Activated T-cell treated with anti-CD3 and anti-CD28 coated beads for 1 hour (primary cell): ENCODE results near the gene CDH12.
"Not testable (repeated sequence)": the region's sequence is repeated elsewhere in the genome, so short reads cannot be mapped to it uniquely, and the experiment has no call there.

Experiments
- DNase-seq: peaks from one replicate; pipeline ENCODE4 v3.0.0-alpha.2; 2020; ENCODE audit warnings: low read depth

Gene CDH12

DNA sequence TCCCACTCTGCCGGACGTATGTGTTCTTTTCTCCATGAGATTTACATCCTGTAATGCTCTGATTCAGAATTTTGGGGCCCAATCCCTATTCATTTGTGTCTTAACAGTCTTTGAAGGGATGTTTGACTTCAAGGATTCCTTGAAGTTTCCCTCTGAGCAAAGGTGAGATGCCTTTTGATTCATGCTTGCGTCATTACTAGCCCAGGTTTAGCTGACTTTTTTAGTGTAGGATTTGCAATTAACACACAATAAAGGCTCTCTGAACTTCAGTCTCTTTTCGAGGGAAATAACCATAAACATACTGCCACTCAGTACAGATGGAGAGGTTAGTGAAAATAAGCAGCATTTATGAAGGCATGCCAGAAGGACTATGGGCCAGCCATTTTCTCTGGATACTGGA, 842.3 kb downstream of the CDH12 start:
- not testable (repeated sequence) for DNase-seq

DNA sequence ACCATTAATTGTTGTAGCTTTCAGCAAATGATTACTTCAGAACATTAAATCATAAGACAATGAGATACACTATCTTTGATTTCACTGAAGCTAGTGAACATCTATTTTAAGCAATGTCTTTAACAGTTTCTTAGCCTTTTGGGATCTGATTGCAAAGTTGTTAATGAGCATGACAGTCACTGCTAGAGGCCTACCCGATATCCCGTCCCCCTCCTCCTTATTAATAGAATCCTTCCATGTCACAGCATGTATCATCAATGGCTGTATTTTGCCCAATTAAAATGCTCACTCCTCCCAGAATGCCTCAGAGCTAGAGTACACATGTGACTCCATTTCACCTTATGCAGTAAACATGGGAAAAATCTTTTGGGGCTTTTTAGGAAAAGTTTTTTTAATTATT, 852.0 kb downstream of the CDH12 start:
- not testable (repeated sequence) for DNase-seq

DNA sequence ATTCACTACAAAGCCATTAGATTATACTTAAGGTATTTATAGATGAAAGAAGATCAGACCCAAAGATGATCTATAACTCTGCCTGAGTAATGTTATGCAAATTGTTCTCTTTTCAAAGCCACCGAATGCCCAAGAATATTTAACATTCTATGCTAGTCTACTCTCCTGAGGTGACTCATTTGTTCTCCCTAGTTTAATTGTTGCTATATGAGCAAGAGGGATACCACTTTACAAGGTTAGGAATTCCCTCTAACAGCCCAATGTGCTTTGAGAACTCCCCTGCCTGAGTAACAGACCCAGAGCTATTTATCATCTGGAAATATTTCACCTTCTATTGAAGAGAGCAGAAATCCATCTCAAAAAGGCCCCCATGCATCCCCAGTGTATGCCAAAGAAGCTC, 867.3 kb downstream of the CDH12 start:
- not testable (repeated sequence) for DNase-seq

DNA sequence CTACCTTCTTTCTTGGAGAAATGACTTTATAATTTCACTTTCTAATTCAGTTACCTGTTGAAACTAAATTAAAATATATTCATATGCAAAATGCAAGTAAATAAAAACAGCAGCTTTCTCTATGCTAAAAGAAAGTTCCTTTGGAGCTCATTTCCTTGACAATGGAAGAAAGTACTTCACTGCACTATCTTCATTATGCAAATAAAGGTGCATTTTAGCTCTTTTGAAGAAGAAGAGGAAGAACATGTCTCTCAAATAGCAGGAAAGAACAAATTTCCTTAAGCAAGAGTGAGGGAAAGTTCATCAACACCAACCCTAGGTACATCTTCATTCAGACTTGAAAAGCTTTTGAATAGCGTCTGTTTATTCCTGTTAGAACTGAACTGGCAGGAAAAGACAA, 901.6 kb downstream of the CDH12 start:
- not testable (repeated sequence) for DNase-seq

DNA sequence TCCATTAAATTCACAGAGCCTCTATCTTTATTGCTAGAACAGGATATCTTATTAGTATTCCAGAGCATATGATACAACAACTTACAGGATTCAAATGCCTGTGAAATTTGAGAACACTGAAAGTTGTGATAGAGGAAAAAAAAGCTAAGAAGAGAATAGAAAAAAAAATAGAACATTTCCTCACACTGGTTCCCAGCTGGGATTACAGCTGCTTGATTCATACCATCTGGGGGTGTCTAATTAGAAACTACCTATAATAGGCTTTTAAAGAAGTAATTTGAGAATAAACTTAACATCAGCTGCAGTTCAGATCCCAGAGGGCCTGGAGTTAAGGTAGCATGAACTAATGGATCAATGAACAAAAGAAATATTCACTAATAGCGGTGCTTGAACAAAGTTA, 922.0 kb downstream of the CDH12 start:
- no peak for DNase-seq

DNA sequence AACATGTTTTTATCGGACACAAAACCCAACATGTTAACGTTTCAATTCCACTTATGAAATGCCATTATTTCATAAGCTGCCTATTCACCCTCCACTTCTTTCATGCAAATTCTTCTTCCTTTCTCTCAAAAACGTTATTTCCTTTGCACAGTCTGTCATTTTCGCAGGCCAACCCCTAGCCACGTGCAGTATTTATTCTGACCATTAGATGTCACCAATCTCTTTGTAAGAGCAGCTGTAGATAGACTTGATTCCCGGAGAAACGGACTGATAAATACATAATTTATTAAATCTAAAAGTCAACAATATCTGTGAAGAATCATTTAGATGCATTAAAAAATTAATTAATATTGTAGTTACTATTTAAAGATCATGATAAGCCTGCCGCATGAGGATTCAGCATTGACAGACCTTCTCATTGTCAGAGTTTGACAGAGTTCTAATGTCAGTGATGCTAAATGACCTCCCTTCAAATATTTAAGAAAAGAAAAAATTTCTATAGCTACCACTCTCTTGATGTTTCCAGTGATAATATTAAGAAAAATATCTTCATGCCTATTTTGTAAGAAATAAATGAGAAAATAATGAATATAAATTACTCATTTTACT, 933.6 kb downstream of the CDH12 start:
- no peak for DNase-seq

DNA sequence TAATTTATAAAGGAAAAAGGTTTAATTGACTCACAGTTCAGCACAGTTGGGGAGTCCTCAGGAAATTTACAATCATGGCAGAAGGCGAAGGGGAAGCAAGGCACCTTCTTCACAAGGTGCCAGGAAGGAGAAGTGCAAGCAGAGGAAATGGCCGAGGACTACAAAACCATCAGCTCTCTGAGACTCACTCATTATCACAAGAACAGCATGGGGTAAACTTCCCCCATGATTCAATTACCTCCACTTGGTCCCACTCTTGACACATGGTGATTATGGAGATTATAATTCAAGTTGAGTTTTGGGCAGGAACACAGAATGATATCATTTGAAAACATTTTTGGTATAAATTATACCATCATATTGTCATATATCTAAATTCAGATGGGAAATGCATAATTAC, 934.7 kb downstream of the CDH12 start:
- no peak for DNase-seq

DNA sequence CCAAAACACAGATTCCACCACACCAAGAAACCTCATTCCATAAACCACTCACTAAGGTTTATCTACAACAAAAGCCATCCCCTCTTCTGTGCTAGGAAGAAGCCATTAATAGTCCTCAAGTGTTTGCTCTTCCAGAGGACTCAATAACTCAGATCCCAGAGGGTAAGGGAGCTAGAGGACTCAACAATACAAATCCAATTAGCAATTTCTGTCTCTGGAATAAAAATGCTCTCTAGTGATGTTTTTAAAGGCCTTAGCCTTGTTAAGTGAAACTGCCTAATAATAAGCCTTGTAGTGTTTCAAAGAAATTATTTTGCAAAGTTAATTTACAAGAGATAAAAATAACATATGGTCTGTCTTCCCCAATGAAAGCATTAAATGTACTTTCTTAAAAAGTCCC, 942.4 kb downstream of the CDH12 start:
- no peak for DNase-seq

DNA sequence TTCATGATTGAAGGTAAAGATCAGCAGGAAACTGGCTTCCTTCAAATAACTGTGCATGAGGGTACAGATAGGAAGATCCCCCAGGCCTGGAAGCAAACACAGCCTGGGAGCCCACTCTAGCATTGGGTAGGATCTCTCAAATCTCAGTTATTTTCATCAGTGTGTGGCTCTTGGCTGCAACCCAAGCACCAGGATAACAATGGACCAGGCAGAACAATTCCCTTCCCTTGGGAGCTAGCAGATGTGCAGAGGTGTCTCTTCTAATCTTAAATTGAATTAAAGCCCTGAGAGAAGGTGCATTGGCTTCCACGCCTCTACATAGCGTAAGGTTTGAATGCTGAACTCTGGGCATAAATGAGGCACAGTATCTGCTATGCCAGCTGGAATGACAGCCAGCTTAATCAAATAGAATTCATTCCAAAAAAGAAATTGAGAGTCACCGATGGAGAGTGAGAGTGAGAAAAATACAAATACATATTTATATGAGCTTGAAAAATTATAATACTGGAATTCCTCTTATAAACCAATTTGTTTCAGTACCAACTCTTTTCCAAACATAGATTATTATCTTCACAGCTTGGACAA, 957.3 kb downstream of the CDH12 start:
- DNase-seq, result no peak

DNA sequence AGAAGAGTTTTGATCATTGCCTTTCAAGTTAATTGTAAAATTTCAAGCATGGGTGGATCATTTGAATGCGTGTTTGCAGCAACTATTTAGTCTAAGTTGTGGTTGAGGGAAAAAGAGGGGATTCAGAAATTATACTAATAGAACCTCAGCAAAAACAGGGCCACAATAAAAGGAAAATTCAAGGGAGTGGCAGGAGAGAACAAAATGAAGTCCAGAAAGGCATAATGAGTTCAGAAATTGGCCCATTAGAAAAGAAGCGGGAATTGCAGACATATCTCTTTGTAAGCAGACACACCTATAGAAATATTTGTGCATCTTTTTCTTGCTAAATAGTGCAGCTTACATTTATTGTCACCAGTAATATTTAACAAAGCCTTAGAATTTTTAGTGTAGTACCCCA, 960.0 kb downstream of the CDH12 start:
- no peak for DNase-seq

DNA sequence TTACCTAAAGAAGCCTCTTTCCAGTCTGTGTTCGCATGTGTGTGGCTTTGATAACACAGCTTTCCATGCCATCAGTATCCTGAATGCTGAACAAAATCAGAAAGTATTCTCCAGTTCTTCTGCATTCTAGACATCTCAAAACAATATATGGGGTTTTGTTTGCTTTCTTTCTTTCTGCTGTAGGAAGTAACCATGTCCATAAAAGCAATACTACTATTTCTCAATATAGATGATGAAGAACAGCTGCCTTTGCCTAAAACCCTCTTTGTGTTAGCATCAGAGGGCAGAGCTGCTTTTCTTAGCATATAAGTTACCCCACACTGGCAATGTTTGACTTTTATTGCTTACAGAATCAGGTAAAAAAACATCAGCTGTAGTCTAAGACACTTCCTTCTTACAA, 963.6 kb downstream of the CDH12 start:
- no peak for DNase-seq

DNA sequence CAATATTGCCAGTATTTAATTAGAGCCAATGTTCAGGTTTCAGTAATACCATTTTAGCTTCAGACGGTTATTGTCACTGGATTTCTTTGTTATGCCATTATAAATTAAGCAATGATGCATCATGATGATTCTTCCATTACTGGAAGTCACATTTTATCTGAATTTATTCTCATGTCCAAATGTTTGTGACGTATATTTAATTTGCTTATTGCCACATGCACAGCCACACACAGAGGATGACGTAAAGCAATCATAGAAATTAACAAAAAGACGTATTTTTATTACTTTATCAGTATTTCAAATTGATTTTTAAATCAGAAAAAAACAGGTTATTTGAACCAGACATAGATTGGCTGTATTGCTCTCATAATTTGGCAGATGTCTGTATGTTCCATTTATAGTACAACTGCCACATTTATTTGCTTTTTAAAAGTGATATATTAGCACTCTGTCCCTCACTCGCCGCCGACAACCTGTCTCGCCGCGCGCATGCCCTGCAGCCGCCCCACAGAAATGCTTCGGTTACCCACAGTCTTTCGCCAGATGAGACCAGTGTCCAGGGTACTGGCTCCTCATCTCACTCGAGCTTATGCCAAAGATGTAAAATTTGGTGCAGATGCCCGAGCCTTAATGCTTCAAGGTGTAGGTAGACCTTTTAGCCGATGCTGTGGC, 970.9 kb downstream of the CDH12 start:
- DNase-seq, result no peak

DNA sequence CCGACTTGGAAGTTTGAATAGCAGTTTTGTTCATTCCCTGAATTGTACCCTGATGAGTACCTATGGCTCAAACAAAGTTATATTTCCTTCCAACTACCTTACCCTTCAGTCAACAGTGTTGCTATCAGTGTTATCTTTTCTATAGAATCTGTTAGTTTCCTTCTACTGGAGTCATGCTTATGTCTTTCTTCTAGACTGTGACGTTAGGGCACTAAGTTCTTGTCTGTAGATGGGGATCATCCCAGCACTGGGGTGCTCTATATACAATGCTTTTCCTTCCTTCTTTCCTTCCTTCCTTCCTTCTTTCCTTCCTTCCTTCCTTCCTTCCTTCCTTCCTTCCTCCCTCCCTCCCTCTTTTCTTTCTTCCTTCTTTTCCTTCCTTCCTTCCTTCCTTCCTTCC, 973.0 kb downstream of the CDH12 start:
- no peak for DNase-seq

DNA sequence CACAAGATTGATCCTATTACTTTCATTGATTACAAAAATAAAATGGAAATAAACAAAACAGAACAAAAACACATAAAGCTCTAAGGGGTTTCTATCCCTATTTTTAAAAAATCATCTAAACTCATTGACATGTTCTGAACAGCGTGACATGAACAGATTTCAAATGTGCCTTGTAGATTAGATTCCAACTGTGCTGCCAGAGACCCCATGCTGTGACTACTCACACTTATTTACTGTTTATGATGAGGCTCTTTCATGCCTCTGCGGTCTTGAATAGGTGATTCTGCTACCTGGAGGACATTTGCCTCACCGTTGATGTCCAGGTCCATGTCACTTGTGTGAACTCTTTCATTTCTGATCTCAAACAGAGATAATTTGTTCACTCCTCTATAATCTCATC, 990.2 kb downstream of the CDH12 start:
- DNase-seq, result no peak

DNA sequence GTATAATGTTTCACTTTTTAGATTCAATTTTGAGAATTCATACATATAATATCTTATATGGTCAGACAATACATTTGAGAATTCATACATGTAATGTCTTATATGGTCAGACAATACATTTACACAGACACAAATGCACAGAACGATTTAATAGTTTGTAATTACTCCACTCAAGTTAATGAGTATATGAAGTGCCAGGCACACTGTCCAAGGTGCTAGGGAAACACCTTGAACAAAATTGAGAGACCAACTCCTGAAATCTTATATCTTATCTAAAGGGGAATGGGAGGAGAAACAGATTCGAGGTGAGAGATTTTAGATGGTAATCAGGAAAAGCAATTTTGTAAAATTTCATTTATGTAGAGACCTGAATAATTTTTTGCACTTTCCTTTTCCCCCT, 994.7 kb downstream of the CDH12 start:
- no peak for DNase-seq

DNA sequence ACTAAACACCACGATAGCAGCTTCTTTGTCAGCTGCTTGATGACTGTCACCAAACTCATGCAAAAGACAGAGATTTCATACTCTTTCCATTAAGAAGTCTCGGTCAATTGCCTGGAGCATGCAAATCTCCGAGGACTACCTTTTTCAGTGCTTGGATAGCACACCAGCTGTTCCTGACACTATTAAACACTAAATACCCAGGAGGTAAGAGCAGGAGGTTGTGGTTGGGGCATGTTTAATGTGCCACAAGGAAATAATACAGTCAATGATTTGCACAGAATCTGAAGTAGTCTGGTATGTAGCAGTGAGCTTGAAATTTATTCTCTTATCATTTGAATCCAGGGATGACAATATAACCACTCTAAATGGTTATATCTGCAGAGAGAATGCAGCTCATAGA, 996.2 kb downstream of the CDH12 start:
- DNase-seq, result no peak

DNA sequence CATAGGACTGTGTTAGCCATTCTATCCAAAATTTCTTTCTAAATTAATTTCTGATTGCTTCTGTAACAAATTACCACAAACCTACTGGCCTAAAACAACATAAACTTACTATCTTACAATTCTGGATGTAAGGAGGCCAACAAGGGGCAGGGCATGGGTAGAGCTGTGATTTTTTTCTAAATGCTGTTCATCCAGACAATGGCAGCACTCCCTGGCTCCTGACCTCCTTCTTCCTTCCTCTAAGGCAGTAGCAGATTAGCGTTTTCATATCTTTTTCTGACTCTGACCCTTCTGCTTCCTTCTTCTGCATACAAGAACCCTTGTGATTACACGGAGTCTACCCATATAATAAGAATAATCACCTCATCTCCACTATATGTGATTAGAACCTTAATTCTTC, 1005.8 kb downstream of the CDH12 start:
- DNase-seq, result no peak

DNA sequence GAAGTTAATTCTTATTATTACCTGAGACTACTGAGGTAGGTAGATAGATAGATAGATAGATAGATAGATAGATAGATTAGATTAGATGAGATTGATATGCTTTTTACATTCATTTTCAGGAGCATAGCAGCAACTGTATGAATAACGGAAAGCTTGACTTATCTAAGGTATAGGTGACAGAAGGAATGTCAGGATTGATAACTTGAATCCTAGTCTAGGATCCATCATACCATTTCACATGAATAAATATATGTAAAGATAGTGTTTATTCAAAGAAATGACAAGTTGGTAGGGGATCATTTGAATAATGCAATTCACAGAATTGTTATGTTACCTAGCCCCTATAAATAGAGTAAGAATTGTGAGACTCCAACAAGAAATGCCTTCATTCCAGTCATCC, 1008.2 kb downstream of the CDH12 start:
- no peak for DNase-seq

DNA sequence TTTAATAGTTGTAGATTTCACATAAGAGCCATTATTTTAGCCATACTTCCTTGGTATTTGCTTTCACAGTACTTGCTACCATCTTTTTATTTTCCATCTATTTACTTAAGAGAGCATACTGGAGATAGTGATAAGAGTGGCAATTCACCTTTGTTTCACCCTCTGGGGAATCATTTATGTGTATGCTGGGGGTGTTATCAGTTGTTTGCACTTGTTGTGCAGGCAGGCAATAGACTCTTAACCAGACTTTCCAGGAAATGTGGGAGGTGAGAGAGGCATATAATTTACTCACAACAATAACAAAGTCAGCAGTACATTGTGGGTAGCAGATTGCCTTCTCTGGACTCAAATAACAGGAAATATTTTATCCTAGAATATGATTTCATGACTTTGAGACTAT, 1018.3 kb downstream of the CDH12 start:
- DNase-seq, result no peak

DNA sequence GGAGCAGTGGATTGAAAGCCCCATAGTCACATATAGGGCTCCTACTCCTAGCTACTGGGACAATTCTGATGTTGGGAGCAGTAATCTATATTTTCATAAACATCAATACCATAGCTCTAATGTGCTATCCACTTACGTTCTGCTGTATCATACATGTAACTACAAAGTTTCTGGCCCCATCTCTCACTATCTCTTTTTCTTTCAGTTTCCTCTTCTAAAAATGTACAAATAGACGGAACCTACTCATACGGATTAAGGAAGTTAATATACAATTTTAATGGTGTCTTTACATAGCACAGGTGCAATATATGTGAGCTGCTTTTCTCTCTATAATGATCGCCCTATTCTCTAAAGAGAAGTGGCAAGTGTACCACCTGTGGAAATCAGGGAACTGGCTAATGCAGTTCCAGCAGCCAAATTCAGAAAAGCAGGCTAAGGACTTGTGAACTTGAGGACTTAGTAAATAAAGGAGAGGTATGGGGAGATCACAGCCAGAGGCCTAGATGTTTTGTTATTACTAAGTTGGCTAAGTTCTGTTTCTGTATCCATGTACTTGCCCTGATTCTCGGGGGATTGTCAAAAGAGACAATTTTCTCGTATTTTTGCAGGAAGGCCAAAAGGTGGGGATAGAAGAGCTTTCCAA, 1021.9 kb downstream of the CDH12 start:
- DNase-seq, result no peak

DNA sequence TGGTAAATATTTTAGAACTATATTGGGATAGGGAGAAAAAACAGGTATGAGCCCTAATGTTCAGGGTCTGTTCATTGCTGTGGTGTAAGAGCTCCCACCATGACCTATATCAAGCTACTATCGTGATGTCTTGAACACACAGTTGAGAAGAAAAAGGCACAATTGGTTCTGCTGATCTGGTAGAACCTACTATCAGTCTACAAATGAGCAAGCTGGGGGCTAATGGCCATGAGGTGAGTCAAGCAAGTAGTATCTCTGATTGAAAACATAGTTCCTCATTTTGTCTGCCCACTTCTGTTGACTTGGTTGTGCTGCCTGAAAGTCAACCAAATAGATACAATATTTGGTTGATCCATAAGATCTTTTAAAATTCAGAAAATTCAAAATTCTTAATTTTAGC, 1026.3 kb downstream of the CDH12 start:
- no peak for DNase-seq

DNA sequence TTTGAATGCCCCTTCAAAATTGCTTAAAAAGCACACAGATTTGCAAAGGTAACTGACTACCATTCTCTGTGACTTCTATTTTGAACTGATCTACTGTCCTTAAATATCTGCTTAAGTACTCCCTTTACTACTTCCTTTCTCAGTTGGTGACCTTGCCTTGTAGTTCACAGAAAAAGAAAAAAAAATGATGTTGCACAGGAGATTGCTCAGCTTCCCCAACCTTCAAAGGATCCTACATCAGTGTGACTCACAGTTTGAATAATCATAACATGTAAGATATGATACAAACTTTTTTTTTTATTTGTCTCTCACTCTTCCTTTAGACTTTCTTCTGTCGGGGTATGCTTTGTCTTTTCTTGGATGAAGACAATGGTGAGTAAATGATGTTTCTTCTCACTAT, 1029.6 kb downstream of the CDH12 start:
- no peak for DNase-seq

DNA sequence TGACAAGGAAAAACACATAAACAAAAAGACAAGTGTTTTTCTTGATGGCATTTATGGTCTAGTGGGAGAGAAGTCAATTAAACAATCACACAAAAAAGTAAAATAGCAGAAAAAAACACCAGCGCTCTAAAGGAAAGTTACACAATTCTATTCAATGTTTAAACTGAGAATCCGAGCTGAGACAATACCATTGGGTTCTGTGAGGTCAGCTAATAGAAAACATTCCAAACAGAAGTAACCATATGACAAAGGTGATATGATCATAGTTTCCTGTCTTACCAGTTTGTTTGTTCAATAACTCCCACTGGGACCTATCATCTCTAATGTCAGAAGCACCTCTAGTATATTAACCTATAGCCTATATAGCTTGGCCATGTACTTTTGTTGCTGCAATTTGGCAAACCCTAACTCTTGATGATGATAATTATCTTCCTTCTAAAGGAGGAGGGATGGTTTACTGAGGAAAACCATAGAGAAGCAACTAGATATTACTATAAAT, 1030.0 kb downstream of the CDH12 start:
- no peak for DNase-seq
